Colonic mucosa (tissue), 4 donors: ENCODE results near the gene P2RX3. TPM values are rescaled to one million over a fixed set of nuclear protein-coding genes. Genes with fewer than 3 reads are reported as not detected.
"Not testable (repeated sequence)": the region's sequence is repeated elsewhere in the genome, so short reads cannot be mapped to it uniquely, and the experiment has no call there.

Experiments
- DNase-seq: peaks from one replicate; pipeline ENCODE4 v3.0.0-alpha.2; 2020
- H3K27ac ChIP-seq: fragments of 200-600 bp; one replicate; pipeline ENCODE4 v1.8.0; 2021
- H3K27me3 ChIP-seq: fragments of 200-600 bp; one replicate; pipeline ENCODE4 v1.8.0; 2021
- H3K36me3 ChIP-seq: fragments of 200-600 bp; one replicate; pipeline ENCODE4 v1.8.0; 2021
- H3K4me1 ChIP-seq: fragments of 200-600 bp; one replicate; pipeline ENCODE4 v1.8.0; 2021; ENCODE audit warnings: mild to moderate bottlenecking
- H3K4me3 ChIP-seq: fragments of 200-600 bp; one replicate; pipeline ENCODE4 v1.8.0; 2021
- H3K9ac ChIP-seq, 2 donors: one replicate each; pipeline ENCODE4 v1.7.0; 2013; ENCODE audit warnings: control low read depth in 2 of 2, low read depth in 2 of 2, low read length in 2 of 2
- H3K9me3 ChIP-seq: fragments of 200-600 bp; one replicate; pipeline ENCODE4 v1.8.0; 2021
- intact Hi-C: fragments of 100-400 bp; cut with DNase I; formaldehyde crosslinking; loops from one replicate; pipeline ENCODE4 v1.14.1; 2022
- total RNA-seq, 2 donors: library from RNA; stranded (reverse); fragmentation: NEBNext Ultra II Directional in 1 of 2; extraction: Animal tissue kit (Norgen Biotek cat#: 25700) in 1 of 2; gene quantifications; one replicate each; pipeline ENCODE4 v1.2.1, GENCODE V29; 2021
- TF ChIP-seq, protein P1 (sequence below): fragments of 200-600 bp; IDR thresholded peaks from one replicate; pipeline ENCODE4 v1.8.0; 2022; ENCODE audit warnings: antibody characterized with exemption, mild to moderate bottlenecking
- donor health status: healthy.
- donor health status: DM: no; HTN: no; CAD: no.
- donor health status: DM: no; HTN: no; CAD: no.

The P2RX3 gene
- total RNA-seq, 2 donors from 2014 or later = not detected

DNA sequence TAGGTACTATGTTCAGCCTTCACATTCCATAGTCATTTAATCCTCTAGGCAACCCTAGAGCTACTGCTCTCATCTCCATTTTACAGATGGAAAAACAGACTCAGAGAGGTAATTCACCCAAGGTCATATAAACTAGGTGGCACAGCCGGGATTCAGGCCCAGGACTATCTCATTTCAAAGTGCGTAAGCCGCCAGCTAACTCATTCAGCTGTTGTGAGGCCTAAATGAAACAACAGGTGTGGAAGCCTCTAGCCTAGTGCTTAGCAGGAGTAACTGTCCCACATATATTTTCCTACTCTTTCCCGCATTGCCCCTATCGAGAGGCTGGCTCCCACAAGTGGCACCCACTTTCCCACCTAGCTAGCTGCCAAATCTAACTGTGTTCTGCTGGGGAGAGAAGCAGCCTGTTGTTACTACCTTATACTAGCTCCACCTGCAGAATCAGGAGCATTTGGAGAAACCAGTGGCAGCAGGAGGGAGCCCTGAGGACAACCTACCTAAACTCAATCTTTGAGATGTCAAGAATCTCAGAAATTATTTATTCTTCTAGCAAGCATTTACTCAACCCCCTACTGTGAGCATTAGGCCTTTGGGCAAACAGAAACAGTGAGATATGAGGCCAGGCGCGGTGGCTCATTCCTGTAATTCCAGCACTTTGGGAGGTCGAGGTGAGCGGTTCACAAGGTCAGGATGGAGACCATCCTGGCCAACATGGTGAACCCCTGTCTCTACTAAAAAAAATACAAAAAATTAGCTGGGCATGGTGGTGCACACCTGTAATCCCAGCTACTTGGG, 21.9 kb downstream of the P2RX3 start:
- TF ChIP-seq, protein P1, sequence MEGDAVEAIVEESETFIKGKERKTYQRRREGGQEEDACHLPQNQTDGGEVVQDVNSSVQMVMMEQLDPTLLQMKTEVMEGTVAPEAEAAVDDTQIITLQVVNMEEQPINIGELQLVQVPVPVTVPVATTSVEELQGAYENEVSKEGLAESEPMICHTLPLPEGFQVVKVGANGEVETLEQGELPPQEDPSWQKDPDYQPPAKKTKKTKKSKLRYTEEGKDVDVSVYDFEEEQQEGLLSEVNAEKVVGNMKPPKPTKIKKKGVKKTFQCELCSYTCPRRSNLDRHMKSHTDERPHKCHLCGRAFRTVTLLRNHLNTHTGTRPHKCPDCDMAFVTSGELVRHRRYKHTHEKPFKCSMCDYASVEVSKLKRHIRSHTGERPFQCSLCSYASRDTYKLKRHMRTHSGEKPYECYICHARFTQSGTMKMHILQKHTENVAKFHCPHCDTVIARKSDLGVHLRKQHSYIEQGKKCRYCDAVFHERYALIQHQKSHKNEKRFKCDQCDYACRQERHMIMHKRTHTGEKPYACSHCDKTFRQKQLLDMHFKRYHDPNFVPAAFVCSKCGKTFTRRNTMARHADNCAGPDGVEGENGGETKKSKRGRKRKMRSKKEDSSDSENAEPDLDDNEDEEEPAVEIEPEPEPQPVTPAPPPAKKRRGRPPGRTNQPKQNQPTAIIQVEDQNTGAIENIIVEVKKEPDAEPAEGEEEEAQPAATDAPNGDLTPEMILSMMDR = no peak
- no peaks in the 10 kb centered on the region for H3K36me3 ChIP-seq
- no peak overlapping the region for H3K9ac ChIP-seq
- no peak overlapping the region for H3K4me3 ChIP-seq
- H3K27me3 ChIP-seq = no peaks in the 10 kb centered on the region
- H3K9me3 ChIP-seq = no peaks in the 10 kb centered on the region
- intact Hi-C loops = no loop called here
- H3K4me1 ChIP-seq = no peaks in the 10 kb centered on the region
- DNase-seq = no peak
- no peak overlapping the region for H3K27ac ChIP-seq

DNA sequence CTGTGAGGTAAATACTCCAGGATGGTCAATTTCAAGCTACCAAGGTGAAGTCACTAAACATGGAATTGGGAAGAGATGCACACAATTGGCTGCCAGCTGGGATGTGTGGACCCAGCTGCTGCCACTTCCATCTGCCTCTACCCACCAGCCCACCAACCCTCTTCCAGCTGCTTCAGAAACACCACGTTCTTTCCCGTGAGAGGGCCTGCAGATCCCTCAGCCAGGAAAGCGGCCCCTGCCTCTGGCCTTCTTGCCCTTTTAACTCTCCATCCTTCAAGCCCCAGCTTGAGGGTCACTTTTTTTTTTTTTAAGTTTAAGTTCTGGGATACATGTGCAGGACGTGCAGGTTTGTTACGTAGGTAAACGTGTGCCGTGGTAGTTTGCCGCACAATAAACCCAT, 22.8 kb downstream of the P2RX3 start:
- no peaks in the 10 kb centered on the region for H3K36me3 ChIP-seq
- TF ChIP-seq, protein P1 = no peak
- H3K27me3 ChIP-seq = no peaks in the 10 kb centered on the region
- intact Hi-C loops = no loop called here
- no peaks in the 10 kb centered on the region for H3K9me3 ChIP-seq
- no peak for DNase-seq
- no peak overlapping the region for H3K27ac ChIP-seq
- H3K4me3 ChIP-seq = no peak overlapping the region
- no peaks in the 10 kb centered on the region for H3K4me1 ChIP-seq
- H3K9ac ChIP-seq = no peak overlapping the region

DNA sequence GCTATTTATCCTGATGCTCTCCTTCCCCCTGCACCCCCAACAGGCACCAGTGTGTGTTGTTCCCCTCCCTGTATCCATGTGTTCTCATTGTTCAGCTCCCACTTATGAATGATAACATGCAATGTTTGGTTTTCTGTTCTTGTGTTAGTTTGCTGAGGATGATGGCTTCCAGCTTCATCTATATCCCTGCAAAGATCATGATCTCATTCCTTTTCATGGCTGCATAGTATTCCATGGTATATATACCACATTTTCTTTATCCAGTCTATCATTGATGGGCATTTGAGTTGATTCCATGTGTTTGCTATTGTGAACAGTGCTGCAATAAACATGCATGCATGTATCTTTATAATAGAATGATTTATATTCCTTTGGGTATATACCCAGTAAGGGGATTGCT, 23.3 kb downstream of the P2RX3 start:
- H3K27me3 ChIP-seq, H3K36me3 ChIP-seq, H3K27ac ChIP-seq, H3K4me3 ChIP-seq, H3K9me3 ChIP-seq, intact Hi-C loops, H3K9ac ChIP-seq, H3K4me1 ChIP-seq, DNase-seq: not testable (repeated sequence)

DNA sequence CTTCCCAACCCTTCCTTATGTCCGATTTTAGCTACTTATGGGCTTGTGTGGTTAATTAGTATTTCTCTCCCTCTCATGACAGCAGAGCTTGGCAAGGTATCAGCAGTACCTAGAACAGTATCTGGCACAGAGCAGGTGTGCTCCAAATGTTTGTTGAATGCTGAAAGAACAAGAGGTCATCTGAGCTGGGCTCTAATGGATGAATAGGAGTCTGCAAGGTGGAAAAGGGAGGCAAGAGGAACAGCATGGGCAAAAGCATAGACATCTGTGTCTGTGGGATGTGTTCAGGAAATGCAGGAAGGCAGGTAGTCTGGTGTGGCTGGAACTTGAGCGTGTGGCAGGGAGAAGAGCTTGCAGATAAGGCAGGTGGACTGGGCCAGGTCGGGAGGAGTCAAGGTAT, 23.8 kb downstream of the P2RX3 start:
- no peaks in the 10 kb centered on the region for H3K9me3 ChIP-seq
- intact Hi-C loops = no loop called here
- no peak overlapping the region for H3K4me3 ChIP-seq
- no peaks in the 10 kb centered on the region for H3K36me3 ChIP-seq
- TF ChIP-seq, protein P1 = no peak
- no peak overlapping the region for H3K27ac ChIP-seq
- H3K27me3 ChIP-seq = no peaks in the 10 kb centered on the region
- H3K4me1 ChIP-seq = no peaks in the 10 kb centered on the region
- DNase-seq = no peak
- no peak overlapping the region for H3K9ac ChIP-seq

DNA sequence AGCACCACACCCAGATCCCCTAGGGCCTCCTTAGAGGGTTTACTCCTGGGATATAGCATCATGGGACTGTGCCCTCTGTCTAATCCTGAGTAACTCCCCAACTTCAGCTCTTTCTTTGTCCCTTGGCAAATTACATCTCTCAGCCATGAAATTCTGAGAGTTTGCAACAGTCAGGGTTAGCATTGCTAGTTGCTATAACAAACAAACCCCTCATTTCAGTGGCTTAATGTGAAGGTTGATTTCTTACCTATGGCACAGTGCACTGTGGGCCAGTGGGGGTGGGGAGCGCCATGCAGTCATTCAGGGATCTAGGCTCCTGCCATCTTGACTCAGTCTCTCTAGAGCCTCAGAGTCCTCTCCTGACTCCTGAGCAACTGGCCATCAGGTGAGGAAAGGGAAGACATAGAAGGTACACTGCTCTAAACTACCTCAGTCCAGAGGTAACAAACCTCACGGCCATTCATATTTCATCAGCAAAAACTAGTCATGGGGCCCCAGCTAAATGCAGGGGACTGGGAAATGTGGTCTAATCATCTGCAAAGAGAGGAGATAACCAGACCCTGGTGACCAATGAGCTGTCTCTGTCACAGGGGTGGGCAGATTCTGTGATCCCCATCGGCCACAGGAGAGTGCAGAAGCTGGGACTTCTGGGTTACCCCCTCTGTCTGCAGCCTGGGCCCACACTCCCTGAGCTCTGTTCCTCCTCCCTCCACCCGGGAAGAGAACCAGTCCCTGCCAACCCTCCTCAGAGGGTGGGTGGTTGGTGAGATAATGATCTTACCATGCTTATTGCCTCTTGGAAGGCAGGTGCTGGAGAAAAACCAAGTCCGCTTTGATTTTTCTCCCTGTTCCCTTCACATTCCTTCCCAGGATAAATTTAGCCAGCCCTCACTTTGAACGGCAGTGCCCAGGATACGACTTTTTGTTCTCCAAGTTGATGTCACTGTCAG, 25.3 kb downstream of the P2RX3 start:
- no peak overlapping the region for H3K4me3 ChIP-seq
- TF ChIP-seq, protein P1 = no peak
- DNase-seq = no peak
- intact Hi-C loops = no loop called here
- no peak overlapping the region for H3K9ac ChIP-seq
- no peak overlapping the region for H3K27ac ChIP-seq
- H3K4me1 ChIP-seq = no peaks in the 10 kb centered on the region
- H3K9me3 ChIP-seq = no peaks in the 10 kb centered on the region
- no peaks in the 10 kb centered on the region for H3K27me3 ChIP-seq
- H3K36me3 ChIP-seq = no peaks in the 10 kb centered on the region
